Activated CD8-positive, alpha-beta memory T cell treated with anti-CD3 and anti-CD28 coated beads for 4 hours (primary cell): ENCODE results near the gene WDR48.

ENCODE experiments used
- DNase-seq, 2 donors: peaks; one replicate each; pipeline ENCODE4 v3.0.0-alpha.2; 2020; ENCODE audit warnings: low read depth in 2 of 2

The WDR48 gene

DNA sequence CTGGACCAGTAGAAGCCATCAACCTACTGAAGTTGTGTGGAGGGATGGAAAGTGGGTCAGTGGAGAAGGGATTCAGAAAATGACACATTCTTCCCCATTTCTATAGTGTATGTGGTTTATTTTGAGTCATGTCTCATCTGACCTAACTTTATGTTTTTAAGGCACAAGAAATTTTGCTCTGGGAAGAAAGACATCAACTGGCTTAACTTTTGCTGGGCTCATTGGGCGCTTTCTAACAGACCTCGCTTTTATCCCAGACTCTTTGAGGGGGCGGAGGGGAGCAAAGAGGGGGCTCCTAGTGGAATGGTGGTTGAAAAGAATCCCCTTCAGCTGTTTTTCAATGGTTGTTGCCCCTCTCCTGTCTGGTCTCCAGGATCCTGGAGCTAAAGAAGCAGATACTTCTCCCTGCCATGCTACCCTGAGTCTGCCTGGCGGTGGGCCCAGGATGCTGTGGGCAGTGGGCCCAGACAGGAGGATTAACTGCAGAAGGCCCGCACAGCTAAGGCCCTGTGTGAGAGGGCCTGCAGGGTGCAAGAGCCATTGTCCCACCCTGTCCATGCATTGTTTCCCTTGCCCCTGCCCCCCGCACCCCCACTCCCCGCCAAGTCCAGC is 87.1 kb downstream of the WDR48 start:
- no peak for DNase-seq

DNA sequence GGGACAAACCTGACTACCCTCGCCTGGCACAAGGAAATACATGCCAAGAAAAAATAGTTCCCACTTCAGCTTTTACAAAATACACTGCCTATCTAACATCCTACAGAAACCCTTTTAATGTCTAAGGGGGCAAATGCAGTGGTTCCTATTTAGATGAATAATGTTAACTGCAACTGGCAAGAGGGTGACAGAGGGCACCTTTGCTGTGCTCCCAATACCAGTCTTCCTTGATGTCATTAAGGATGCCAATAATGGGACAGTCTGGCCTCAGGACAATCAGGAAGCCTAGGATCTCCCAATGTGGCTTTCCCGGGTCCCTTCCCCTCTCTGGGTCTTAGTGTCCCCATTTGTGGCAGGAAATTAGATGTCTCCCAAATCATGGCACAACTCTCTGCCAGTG is 87.6 kb downstream of the WDR48 start:
- DNase-seq: no peak

- DNase-seq: no peak
Observed at GRCh38 chr3:39140341-39140971, 88.6 kb downstream of the WDR48 start.

- DNase-seq: no peak
Observed at GRCh38 chr3:39141171-39141995, 89.6 kb downstream of the WDR48 start.

DNA sequence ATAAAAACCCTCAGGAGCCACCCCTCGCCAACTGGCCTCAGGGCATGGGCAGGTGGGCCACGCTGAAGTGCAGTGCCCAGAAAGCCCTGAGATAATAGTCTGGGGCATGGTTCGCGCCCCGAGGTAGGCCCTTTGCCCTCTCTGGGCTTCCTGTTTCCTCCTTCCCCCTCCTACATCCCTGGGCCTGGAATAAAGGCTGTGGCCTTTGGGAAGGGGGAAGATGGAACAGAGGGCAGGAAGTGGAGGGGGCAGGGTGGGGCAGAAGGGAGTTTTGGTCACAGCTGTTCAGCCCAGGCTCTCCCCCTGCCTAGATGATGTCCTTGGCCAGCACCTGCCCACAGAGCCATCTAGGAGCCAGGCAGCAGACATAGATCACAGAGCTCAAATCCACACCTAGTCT is 90.3 kb downstream of the WDR48 start:
- no peak for DNase-seq

- no peak for DNase-seq
Observed at GRCh38 chr3:39143051-39143885, 91.5 kb downstream of the WDR48 start.

DNA sequence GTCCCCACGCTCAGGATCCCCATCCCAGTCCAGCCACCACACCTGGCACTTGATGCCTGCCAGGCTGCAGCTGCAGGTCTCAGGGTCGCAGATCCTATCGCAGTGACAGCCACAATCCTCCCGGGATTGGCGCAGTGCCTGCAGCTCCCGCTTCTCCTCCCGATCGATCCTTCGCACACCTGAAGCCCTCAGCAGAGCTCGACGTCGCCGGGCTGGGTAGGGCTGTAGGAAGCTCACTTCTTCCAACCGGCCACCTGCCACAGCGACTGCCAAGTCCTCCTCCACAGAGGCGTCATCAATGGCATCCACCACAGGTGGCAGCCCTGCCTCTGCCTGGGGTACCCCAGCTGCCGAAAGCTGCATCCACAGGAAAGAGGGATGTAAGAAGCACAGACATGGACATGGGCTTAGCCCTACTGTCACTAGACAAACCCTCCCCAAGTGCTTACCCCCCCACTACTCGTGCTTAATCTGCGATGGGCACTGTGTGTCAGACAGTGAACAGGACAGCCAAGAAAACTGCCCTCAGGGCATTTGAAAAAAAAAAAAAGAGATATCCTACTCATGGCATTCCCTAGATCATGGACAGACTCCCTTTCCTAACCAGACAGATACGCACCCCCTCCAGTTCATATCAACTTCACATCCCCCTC is 92.4 kb downstream of the WDR48 start:
- no peak for DNase-seq

DNA sequence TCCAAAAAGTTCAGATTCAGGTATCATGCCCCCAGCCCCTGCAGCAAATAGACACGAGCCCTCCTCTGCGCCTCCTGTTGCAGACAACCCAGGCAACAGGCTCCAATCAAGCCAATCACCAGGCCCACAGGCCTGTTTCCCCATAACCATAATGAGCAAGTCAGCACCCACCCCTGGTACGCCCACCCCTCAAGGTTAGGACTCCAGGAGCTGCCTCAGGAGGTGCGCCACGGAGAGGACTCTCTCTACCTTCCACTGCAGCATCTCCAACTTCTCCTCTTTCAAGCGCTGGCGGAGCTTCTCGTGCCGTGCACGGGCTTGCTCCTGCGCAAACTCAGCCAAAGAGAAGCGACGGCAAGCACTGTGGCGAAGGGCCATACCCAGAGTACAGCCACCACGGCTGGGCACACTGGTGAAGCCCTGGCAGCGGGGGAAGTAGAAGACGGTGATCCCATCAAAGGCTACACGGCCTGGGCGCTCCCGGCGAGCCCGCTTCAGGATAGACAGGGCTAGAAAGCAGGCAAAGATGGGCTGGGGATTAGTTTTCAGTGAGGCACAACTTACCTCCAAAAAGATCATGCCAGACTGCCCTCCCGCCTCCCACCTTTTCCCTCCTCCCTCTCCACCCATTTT is 93.0 kb downstream of the WDR48 start:
- no peak for DNase-seq

DNA sequence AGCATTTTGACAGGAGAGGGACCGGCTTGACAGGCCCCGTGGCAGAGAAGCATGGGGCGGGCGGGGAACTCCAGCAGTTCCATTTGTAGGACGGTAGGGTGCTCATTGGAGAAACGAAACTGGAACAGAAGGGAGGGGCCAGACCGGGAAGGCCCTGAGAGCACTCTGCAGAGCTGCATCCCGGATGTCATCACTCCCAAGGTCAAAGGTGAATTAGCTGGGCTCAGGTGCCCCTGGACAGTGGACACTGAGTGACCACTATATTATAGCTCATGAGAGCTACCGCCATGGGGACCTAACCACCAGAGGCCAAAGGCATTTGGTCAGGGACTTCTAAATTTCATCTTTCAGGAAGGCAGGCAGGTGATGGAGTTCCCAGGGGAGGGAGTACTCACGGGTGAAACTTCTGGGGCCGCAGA is 94.3 kb downstream of the WDR48 start:
- DNase-seq: no peak
